Hepatocyte (in vitro differentiated cells): ENCODE data around the gene IL13RA2. TPM values are rescaled to one million over a fixed set of nuclear protein-coding genes. Genes with fewer than 3 reads are reported as not detected.
A peak's percentile ranks its signal among the peaks of the same experiment; 100 is the strongest.

ENCODE experiments used
- DNase-seq: peaks from one replicate; pipeline ENCODE4 v3.0.0-alpha.2; 2016; ENCODE audit warnings: low spot score
- H2AFZ ChIP-seq: fragments of 200-600 bp; sonication (generic); 2 replicates; pipeline ENCODE4 v1.6.0; 2016; ENCODE audit warnings: antibody characterized with exemption, mild to moderate bottlenecking
- H3K27ac ChIP-seq: fragments of 200-600 bp; sonication (generic); 2 replicates; pipeline ENCODE4 v1.5.1; 2016; ENCODE audit warnings: mild to moderate bottlenecking
- H3K27me3 ChIP-seq: fragments of 200-600 bp; sonication (generic); 2 replicates; pipeline ENCODE4 v1.6.1; 2016
- H3K36me3 ChIP-seq: fragments of 200-600 bp; sonication (generic); replicated peaks from 2 replicates; pipeline ENCODE4 v1.5.1; 2016; ENCODE audit warnings: low read depth; ENCODE audit not compliant: insufficient read depth
- H3K4me1 ChIP-seq: fragments of 200-600 bp; sonication (generic); 2 replicates; pipeline ENCODE4 v1.5.1; 2016; ENCODE audit warnings: mild to moderate bottlenecking, moderate library complexity; ENCODE audit not compliant: insufficient read depth
- H3K4me2 ChIP-seq: fragments of 200-600 bp; sonication (generic); 2 replicates; pipeline ENCODE4 v1.6.0; 2016
- H3K4me3 ChIP-seq: fragments of 200-600 bp; sonication (generic); 2 replicates; pipeline ENCODE4 v1.5.1; 2016; ENCODE audit warnings: mild to moderate bottlenecking
- H3K79me2 ChIP-seq: fragments of 200-600 bp; sonication (generic); 2 replicates; pipeline ENCODE4 v1.6.0; 2017; ENCODE audit warnings: mild to moderate bottlenecking
- H3K9me2 ChIP-seq: fragments of 200-600 bp; sonication (generic); replicated peaks from 2 replicates; pipeline ENCODE4 v1.6.0; 2017; ENCODE audit warnings: mild to moderate bottlenecking; ENCODE audit not compliant: insufficient read depth
- H3K9me3 ChIP-seq: fragments of 200-600 bp; sonication (generic); 2 replicates; pipeline ENCODE4 v1.5.1; 2016; ENCODE audit warnings: low read depth, mild to moderate bottlenecking
- H4K20me1 ChIP-seq: fragments of 200-600 bp; sonication (generic); 2 replicates; pipeline ENCODE4 v1.6.0; 2016; ENCODE audit warnings: mild to moderate bottlenecking; ENCODE audit not compliant: insufficient read depth, poor library complexity, severe bottlenecking
- EZH2 ChIP-seq: fragments of 200-600 bp; sonication (generic); IDR thresholded peaks from 2 replicates; pipeline ENCODE4 v1.6.1; 2016; ENCODE audit warnings: antibody characterized with exemption, mild to moderate bottlenecking, borderline replicate concordance
- EZH2phosphoT487 ChIP-seq: fragments of 200-600 bp; sonication (generic); IDR thresholded peaks from one replicate; pipeline ENCODE4 v1.6.1; 2018; ENCODE audit warnings: antibody characterized with exemption, mild to moderate bottlenecking, low read depth, moderate library complexity; ENCODE audit not compliant: unreplicated experiment, severe bottlenecking
- WGBS: methylation state at CpG from one replicate; pipeline ENCODE4 v1.1.6; 2016; ENCODE audit warnings: low lambda C conversion rate; ENCODE audit errors: missing lambda C conversion rate; 5-methylcytosine and 5-hydroxymethylcytosine counted together
- polyA plus RNA-seq: library from polyadenylated mRNA; unstranded; fragments of >200 nt; fragmentation: Nextera tagmentation; extraction: Ambion mirVana; gene quantifications from 2 replicates; pipeline ENCODE4 v1.2.1, GENCODE V29; 2016
- total RNA-seq: library from RNA; depleted of rRNA; stranded (reverse); fragments of >200 nt; gene quantifications from 2 replicates; pipeline ENCODE4 v1.2.3, GENCODE V29; 2014
- TF ChIP-seq, protein P1 (sequence below): fragments of 200-600 bp; sonication (generic); IDR thresholded peaks from 2 replicates; pipeline ENCODE4 v1.5.1; 2016; ENCODE audit warnings: antibody characterized with exemption, mild to moderate bottlenecking; ENCODE audit not compliant: poor library complexity

Gene IL13RA2
- total and polyA plus RNA-seq, 2 experiments from 2014 or later, result 0.17 TPM; not detected in 1

DNA sequence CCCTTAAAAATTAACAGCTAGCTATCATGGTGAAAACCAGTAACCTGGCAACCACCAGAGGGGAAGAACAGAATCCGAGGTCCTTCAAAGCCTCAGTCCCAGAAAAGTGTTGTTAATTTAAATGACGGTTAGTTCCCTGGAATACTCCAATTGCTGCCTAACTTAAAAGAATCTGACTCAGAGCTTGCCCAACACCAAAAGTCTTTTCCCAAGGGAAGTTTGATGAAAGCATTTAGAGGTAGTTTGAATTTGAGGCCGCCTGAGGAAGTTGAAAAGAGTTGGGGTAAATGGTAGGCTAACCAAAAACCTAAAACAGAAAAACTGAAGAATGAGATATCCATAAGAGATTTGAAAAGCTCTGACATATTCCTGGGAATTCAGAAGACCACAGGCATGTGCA lies 46.6 kb downstream of the IL13RA2 start:
- Histone ChIP-seq H3K4me1 (no peaks in the 10 kb centered on the region), H3K27me3 (no peaks in the 10 kb centered on the region), H3K27ac (no peak overlapping the region), H3K79me2 (no peaks in the 10 kb centered on the region), H3K9me3 (no peaks in the 10 kb centered on the region), H3K9me2 (no peaks in the 10 kb centered on the region), H4K20me1 (no peaks in the 10 kb centered on the region), H3K4me2 (no peak overlapping the region), H2AFZ (no peak overlapping the region), H3K4me3 (no peak overlapping the region), H3K36me3 (no peaks in the 10 kb centered on the region)
- WGBS, result 78% methylated on average over 3 of the region's 3 CpGs
- no peak for DNase-seq
- TF ChIP-seq, protein P1, sequence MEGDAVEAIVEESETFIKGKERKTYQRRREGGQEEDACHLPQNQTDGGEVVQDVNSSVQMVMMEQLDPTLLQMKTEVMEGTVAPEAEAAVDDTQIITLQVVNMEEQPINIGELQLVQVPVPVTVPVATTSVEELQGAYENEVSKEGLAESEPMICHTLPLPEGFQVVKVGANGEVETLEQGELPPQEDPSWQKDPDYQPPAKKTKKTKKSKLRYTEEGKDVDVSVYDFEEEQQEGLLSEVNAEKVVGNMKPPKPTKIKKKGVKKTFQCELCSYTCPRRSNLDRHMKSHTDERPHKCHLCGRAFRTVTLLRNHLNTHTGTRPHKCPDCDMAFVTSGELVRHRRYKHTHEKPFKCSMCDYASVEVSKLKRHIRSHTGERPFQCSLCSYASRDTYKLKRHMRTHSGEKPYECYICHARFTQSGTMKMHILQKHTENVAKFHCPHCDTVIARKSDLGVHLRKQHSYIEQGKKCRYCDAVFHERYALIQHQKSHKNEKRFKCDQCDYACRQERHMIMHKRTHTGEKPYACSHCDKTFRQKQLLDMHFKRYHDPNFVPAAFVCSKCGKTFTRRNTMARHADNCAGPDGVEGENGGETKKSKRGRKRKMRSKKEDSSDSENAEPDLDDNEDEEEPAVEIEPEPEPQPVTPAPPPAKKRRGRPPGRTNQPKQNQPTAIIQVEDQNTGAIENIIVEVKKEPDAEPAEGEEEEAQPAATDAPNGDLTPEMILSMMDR, result no peak
- TF ChIP-seq EZH2 (no peak), EZH2phosphoT487 (no peak)

DNA sequence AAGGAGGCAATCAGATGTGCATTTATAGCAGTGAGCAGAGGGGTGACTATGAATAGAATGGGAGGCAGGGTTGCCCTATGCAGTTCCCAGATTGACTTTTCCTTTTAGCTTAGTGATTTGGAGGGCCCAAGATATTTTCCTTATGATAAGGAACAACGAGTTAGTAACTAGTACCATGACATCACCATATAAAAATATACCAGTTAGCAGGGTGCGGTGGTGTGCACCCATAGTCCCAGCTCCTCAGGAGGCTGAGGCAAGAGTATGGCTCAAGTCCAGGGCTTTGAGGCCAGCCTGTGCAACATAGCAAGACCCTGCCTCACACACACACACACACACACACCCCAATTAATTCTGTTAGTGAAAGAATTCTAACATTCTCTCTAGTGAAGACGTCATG lies 53.0 kb downstream of the IL13RA2 start:
- Histone ChIP-seq H3K4me3 (no peak overlapping the region), H4K20me1 (no peaks in the 10 kb centered on the region), H3K79me2 (no peaks in the 10 kb centered on the region), H3K36me3 (no peaks in the 10 kb centered on the region), H3K4me2 (no peak overlapping the region), H3K9me2 (no peaks in the 10 kb centered on the region), H3K27ac (no peak overlapping the region), H3K9me3 (no peaks in the 10 kb centered on the region), H2AFZ (no peak overlapping the region), H3K27me3 (no peaks in the 10 kb centered on the region), H3K4me1 (no peaks in the 10 kb centered on the region)
- no peak for DNase-seq
- no peak for TF ChIP-seq EZH2phosphoT487
- TF ChIP-seq EZH2, result no peak
- TF ChIP-seq, protein P1, result no peak
- 74% methylated on average over 3 of the region's 3 CpGs for WGBS

- Histone ChIP-seq H3K4me1 (no peaks in the 10 kb centered on the region), H3K27ac (no peak overlapping the region), H2AFZ (no peak overlapping the region), H4K20me1 (no peaks in the 10 kb centered on the region), H3K4me3 (no peak overlapping the region), H3K27me3 (no peaks in the 10 kb centered on the region), H3K4me2 (no peak overlapping the region), H3K36me3 (no peaks in the 10 kb centered on the region), H3K9me3 (no peaks in the 10 kb centered on the region), H3K79me2 (no peaks in the 10 kb centered on the region), H3K9me2 (no peaks in the 10 kb centered on the region)
- DNase-seq, result no peak
- TF ChIP-seq EZH2phosphoT487 (no peak), EZH2 (no peak)
- TF ChIP-seq, protein P1, result no peak
These were observed 55.2 kb downstream of the IL13RA2 start for GRCh38 chrX:114962209-114962608.

DNA sequence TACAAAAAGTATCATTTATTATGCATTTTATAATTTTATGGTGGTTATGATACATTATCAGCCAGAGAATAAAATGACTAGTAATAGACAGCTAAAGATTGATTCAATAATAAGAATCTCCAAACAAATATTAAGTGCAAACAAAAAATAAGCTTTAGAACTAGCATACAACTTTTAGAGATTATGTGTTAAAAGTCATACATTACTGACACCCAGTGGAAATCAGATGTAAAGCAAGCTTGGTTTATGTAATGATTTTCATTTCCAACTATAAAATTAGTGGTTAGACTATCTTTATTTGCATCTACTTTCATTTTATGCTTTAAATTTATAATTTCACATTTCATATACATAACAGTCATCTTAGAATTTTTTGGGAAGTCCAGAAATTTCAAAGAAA lies 57.7 kb downstream of the IL13RA2 start:
- Histone ChIP-seq H3K4me2 (no peak overlapping the region), H2AFZ (no peak overlapping the region), H3K27me3 (no peaks in the 10 kb centered on the region), H3K4me1 (no peaks in the 10 kb centered on the region), H3K9me2 (no peaks in the 10 kb centered on the region), H3K27ac (no peak overlapping the region), H3K79me2 (no peaks in the 10 kb centered on the region), H3K36me3 (no peaks in the 10 kb centered on the region), H4K20me1 (no peaks in the 10 kb centered on the region), H3K9me3 (no peaks in the 10 kb centered on the region), H3K4me3 (no peak overlapping the region)
- TF ChIP-seq EZH2phosphoT487, result no peak
- TF ChIP-seq, protein P1, result peak; percentile 77
- DNase-seq, result peak; percentile 19
